HG03159 (cell line): ENCODE data around the gene OR8B12.

Experiments used
- ATAC-seq: cut with Tn5 transposase; IDR thresholded peaks from one replicate; pipeline ENCODE4 v1.9.1; 2021; ENCODE audit warnings: mild to moderate bottlenecking, moderate library complexity; ENCODE audit not compliant: unreplicated experiment

OR8B12 gene, protein sequence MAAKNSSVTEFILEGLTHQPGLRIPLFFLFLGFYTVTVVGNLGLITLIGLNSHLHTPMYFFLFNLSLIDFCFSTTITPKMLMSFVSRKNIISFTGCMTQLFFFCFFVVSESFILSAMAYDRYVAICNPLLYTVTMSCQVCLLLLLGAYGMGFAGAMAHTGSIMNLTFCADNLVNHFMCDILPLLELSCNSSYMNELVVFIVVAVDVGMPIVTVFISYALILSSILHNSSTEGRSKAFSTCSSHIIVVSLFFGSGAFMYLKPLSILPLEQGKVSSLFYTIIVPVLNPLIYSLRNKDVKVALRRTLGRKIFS

DNA sequence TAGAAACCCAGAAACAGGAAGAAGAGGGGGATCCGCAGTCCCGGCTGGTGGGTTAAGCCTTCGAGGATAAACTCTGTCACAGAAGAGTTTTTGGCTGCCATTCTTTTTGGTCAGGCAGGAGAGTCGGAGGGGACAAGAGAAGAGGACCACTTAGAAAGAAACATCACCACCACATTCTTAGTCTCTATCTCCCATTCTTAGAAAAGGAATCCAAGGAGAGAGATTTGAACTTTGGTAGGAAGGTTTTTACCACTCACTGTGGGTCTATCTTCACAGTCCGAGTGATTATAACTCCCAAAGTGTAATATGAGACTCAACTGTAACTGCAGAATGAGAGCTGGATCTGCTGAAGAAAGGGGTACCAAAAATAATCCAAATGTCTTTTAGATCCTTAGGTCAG, at the start of gene OR8B12:
Gene OR8B12, minus strand, starts transcription at position 101 of the 400 bp plus-strand sequence. Its CDS starts 0 bp downstream, at position 101.
- no peak for ATAC-seq

DNA sequence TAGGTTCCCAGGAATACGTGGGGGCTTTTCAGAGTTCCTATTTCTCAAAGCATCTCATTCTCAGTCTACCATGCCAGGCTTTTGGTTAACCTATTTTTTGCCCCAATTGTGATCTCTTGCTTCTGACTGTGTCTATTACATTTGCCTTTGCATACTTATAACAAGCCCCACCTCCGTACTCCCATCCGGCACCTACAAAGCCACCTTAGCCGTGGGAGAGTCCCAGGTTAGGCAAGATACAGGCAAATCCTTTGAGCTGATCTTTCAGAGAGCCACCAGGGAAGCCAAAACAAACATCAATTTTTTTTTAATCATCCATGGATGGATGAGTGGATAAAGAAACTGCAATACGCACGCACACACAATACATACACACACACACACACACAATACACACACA, 49.2 kb upstream of the OR8B12 start:
- ATAC-seq: no peak

DNA sequence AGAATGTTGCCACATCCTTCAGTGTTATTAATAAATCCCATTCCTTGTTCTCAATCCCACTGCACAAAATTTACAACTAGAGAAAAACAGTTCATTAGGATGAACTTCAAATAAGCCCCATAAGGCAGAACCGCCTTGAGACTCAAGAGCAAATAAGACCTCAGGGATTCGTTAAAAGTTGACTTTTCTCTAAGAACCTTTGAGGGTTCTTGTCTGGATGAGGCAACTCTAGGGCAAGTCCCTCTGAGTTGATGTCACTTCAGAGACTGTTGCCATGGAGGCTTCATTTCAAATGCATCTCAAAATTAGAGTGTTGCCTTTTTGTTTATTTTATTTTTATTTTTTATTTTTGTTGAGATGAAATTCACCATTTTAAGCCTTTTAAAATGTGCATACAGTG, 48.0 kb upstream of the OR8B12 start:
- ATAC-seq: no peak

DNA sequence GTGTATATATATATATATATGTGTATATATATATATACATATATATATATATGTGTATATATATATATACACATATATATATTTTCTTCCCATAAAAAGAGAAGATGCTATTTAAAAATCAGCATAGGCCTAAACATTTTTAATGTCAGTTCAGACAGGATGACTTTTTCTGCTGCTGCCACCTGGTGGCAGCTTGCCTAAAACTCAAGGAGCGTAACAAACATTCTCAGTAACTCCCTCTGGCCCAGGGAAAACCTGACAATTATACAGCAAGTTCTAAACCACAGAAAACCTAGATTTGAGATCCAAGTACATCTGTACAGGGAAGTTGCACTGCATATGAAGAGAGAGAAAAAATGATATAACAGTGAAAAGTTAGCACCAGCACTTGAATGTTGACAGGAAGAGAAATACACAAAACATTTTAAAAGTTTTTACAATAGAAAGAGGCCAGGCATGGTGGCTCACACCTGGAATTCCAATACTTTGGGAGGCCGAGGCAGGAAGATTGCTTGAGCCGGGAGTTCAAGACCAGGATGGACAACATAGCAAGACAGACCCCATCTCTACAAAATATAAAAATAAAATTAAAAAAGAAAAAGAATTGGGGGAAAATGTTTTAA, 42.9 kb upstream of the OR8B12 start:
- no peak for ATAC-seq

DNA sequence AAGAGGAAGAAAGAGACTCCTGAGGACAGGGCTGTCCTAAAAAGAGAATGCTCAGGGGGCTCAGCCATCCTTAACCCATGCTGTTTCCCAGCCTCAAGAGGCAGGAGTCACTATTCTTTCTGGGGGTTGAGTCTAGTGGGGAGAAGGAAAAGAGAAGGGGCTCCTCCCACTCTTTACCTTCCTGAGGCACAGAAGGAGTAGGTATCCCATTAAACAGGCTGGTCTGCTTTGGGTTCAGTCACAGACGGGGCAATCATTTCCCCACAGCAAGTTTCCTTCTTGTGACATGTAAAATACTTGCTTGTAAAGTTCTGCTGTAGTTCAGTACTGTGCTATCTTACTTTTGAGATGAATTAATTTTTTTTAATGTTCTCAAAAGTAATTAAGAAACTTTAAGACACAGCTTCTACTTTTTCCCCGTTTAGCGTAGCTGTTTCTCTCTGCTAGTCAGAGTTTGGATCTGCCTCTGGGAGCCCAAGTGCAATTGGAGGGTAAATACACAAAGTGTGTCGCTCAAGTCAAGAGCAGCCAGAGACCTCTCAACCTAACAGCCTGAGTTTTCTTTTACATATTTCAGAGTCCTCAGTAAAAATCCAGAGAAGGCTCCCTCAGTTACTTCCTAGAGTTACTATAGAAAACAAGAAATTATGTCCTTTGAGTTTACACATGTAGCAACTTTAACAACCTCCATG, 41.4 kb upstream of the OR8B12 start:
- ATAC-seq: no peak

DNA sequence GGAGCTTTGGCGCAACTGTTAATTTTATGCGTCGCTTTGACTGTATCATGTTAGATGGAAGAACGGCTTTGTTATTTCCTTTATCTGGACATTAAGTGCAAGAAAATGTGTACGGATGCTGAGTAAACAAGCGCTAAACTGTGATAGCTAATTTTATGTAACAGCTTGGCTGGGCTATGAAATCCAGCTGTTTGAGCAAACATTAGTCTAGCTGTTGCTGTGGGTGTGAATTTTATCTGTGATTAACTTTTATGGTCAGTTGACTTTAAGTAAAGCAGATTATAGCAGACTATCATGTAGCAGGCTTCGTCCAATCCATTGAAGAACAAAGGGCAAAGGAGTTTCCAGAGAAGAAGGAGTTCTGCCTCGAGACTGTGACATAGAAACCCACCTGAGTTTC, 40.3 kb upstream of the OR8B12 start:
- ATAC-seq: no peak

DNA sequence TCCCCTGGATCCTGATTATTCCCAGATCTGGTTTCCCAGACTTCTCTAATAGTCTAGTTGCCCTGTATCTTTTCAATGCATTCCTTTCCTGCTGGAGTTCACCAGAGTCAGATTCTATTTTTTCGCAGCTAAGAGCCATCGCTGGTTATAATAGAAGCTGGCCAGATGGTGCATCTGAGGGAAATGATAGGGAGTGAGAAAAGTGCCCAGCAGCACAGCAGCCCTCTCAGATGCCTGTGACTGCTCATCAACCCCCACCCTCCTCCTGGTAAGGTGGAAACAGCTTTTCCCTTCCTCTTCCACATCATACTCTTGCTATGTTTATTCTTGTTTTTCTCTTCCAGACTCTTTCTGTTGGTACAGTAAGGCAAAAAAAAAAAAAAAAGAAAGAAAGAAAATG, 39.1 kb upstream of the OR8B12 start:
- no peak for ATAC-seq

DNA sequence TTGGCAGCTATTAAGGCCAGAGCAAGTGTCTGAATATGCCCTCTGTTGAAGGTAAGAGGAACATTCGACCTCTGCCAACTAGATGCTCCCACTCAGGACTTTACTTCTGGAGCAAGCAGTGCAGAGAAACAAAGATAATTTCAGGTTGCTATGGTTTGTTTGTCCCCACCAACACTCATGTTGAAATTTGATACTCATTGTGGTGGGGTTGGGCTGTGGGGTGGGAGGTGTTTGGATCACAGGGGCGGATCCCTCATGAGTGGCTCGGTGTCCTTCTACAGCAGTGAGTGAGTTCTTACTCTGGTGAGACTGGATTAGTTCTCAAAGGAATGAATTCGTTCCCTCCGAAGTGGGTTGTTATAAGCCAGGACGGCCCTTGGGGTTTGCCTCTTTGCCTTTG, 38.4 kb upstream of the OR8B12 start:
- ATAC-seq: no peak

DNA sequence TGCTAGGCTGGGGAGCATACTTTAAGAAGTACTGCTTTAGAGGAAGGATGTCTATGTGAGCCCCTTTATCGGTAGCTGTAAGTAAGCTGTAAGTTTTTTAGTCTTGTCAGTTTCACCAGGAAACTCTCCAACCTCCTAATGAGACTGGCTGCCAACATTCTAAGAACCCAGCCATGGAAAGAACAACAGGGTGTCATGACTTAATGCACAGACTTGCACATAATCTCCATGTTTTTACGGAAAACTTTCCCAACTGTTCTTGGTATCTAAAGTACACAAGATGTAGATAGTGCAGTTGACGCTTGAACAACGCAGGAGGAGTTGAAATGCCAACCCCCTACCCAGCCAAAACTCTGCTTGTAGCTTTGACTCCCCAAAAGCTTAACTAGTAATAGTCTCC, 35.3 kb upstream of the OR8B12 start:
- no peak for ATAC-seq

DNA sequence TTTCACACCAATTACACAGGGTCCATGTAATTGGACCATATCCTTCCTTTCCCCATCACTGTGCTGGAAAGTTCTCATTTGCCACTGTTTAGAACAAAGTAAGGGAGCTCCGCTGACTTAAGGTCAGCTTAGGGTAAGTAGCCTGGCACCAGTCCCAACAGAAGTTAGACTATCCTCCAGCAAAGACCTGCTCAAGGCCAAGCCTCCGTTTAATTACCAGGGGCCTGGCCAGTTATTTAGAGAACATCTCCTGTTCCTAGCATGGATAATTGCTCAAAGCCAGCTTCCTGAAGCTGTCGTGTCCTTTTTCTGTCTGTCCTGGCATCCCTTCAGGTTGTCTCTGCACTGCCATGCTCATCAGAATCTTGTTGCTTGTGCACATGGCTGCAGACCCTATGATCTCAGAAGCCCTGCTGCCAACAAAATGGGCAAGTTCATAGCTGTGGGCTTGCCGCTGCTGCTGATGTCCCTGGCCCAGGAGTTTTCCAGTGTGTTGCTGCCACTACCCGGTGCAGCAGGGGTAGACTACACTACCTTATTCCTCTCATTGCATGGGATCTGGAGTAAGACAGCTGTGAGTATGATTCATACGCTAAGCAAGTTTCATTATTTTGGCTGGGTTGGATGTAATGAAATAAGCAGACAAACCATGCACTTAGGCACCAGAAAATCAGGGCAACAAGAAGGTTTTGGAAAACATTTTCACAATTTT, 34.4 kb upstream of the OR8B12 start:
- no peak for ATAC-seq

DNA sequence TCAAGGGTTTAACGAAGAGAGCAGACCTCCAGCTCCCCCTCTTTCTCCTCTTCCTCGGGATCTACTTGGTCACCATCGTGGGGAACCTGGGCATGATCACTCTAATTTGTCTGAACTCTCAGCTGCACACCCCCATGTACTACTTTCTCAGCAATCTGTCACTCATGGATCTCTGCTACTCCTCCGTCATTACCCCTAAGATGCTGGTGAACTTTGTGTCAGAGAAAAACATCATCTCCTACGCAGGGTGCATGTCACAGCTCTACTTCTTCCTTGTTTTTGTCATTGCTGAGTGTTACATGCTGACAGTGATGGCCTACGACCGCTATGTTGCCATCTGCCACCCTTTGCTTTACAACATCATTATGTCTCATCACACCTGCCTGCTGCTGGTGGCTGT, 26.7 kb upstream of the OR8B12 start:
- no peak for ATAC-seq

DNA sequence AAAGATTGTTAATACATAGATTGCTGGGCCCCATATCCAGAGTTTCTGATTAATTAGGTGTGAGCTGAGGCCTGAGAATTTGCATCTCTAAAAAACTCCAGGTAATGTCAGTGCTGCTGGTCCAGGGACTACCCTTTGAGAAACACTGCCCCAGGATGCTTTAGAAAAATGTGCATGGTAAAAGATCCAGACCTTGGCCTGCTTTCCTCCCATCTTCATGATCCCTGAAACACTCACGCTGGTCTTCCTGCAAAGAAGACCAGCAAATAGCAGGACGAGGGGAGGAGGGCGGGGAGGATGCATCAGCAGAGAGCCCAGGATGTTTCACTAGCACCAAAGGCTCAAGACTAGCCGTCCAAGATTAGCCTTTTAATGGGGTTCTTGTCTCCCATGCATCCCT, 26.2 kb upstream of the OR8B12 start, which contains the start of gene OR8A1:
Gene OR8A1, plus strand, starts transcription at position 301 of the 400 bp plus-strand sequence. CDS start 123 bp downstream, outside the sequence.
- no peak for ATAC-seq

DNA sequence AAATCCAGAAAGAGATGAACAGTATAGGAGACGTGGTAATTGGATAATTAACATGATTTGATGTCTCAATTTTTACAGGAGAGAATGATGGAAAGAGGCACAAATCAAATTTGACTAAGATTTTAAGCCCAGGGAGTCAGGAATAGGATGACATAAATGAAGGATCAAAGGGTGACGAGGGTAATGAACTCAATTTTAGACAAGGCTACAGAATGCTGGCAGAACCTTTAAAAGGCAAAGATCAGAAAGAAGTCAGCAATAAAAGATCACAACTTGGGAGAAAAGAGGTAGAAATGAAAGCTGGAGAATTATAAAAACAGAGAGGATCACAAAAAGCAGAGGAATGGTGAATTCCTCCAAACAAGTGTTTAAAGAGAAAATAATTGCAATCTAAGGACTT, 13.4 kb upstream of the OR8B12 start:
- ATAC-seq: no peak

DNA sequence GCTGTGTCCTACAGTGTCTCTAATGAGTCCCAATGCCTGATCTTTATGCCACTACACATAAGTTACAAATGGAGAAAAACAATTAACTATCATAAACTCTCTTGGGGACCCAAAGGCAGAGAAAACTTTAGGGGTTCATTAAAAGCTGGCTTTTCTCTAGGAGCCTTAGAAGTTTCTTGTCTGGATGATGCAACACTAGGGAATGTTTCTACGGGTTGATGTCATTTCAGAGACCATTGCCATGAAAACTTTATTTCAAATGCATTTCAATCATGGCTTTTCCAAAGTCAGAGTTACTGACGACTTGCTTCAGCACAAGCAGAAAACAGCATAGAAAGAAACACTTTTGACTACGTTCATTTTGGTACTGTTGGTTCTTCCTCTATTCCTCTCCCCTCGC, 8.5 kb upstream of the OR8B12 start:
- ATAC-seq: no peak

DNA sequence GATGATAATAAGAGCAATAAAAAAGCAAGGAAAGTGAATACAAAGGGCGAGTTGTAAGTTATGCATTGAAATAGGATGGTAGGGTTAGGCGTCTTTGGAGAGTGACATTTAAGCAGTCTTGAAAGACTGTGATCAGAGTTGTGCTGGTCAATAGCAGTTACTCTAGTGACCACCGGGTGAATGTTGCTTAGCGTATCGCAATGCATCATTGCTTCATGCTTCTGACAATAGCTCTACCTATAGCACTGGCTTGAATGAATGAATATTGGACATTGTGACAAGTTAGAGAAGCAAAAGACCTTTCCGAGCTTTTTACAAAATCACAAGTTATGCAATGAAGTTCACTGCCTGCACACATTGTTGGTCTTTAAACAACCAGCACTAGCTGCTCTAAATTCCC, 7.7 kb upstream of the OR8B12 start:
- no peak for ATAC-seq

DNA sequence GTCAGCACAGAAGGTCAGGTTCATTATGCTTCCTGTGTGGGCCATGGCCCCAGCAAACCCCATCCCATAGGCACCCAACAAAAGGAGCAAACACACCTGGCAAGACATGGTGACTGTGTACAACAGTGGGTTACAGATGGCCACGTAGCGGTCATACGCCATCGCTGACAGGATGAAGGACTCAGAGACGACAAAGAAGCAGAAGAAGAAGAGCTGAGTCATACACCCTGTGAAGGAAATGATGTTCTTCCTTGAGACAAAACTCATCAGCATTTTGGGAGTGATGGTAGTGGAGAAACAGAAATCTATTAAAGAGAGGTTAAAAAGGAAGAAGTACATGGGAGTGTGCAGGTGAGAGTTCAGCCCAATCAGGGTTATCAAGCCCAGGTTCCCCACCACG, 309 bp downstream of the OR8B12 start:
- ATAC-seq: no peak

DNA sequence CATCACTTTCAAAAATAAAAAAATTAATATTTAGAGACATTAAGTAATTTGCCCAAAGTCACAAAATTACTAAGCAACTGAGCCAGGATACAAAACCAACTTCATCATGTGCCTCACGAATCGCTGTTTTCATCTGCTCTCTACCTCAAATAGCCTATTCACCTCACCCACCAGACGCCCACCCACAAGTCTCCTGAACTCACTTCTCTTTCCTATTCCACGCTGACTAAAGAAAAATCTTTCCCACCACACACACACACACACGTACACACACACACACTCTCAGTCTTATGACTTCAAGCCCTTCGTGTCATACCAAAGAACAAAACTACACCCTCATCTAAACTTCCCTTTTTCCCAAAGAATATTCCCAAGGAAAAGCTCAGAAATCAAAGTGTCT, 2.2 kb downstream of the OR8B12 start:
- no peak for ATAC-seq

DNA sequence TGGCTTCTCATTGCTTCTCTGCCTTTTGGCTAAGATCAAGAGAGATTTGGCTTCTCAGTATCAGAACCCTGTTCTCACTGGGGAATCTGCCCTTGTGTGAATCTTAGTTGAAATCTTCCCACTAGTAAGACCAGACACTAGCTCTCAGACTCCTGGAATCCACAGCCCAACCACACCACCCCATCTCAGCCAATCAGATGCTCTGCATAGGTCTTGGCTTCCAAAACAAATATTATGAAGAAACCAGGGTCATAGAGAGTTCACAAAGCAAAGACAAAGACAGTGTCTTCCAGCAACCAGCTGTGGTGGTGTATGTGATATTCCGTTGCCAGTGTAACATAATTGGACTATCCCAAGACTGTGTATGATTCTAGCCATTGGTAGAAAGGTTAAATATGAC, 5.4 kb downstream of the OR8B12 start:
- no peak for ATAC-seq

DNA sequence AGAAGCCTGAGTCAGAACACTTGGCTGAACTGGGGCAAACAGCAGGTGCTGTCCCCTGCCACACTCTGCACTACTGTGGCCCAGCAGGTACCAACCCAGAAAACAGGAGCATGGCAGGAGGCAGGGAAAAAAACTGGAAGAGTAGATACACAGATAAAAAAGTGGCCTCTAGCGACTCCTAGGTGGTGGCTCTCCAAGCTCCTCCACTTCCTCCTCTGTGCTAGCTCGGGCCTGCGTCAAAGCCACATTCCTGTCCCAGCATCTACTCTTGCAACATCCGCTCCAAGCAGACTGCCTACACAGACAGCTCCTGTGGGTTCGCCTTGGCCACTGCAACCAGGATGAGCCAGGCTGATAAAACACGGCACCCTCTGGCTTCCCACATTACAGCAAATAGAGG, 6.9 kb downstream of the OR8B12 start:
- ATAC-seq: no peak

DNA sequence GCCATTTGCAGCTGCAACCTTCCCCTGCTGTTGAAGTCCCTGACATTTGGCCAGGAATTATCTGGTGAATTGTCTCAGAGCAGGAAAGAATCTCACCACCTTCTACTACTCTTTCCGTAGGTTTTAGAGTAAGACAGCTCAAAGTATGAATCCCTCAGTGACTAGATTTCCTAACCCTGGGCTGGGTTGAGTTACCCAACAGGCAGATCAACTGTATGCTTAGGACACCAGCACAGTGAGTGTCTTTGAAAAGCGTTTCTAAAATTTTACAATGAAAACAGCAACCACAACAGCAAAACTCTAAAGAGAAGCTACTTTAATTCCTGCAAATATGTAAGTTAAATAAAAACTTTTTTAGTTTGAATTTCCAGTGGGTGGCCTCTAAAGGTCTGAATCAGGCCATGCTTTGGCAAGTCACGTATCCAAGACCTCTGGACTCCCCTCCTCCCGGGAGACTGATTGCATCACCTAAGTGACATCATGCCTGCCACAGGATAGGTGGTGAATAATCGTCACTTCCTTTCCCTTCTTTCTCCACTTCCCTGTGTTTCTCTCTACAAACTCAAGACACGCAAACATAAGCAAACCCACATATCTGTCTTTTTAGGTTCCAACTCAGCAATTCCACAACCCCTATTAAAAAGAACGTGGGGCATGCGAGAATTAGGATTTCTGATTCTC, 7.8 kb downstream of the OR8B12 start:
- no peak for ATAC-seq

DNA sequence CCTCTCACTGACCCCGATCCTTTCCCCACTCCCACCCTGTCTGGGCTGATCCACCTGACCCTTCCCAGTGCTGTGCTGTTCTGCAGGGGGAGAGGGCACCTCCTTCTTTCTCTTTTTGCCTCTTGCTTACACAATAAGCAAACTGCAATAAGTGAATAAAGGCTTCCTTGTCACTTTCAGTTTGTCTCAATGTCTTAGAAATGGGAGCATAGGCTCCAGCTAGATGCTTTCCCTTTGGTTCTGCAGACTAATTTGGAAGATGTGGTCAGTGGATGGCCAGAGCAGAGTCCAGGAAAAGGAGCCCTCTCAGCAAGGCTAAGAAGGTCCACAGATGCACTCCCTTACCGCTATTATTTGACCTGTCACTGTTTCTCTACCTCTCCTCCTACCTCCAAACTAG, 9.4 kb downstream of the OR8B12 start:
- no peak for ATAC-seq
